Measurements from ENCODE around the gene B3GLCT. TPM values are rescaled to one million over a fixed set of nuclear protein-coding genes. Genes with fewer than 3 reads are reported as not detected.

The B3GLCT gene
- total and polyA plus RNA-seq, 12 donors = 3.1 to 28.1 (median 18.8) TPM

GRCh38 chr13:31245598-31246373 is 46.0 kb downstream of the B3GLCT start:
- ATAC-seq = no peak

DNA sequence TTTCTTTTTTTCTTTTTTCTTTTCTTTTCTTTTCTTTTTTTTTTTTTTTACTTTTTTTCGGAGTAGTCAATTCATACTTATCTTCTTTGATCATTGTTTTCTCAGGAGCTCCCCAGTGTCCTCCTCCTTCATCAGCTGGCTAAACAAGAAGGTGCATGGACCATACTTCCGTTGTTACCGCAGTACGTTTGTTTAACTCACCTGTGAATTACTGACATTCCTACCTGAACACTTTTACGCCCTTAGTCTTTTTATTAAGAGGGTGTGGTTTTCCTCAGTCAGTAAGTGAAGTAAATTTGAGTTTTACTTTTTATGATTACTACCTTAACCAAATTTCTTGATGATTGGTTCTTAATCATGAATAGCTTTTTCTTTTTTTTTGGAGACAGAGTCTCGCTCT is 47.1 kb downstream of the B3GLCT start:
- no peaks in the 10 kb centered on the region for H3K27me3 ChIP-seq
- DNase-seq (no peak), ATAC-seq (no peak)
- H3K4me3 ChIP-seq = no peak overlapping the region
- H3K9me3 ChIP-seq = no peaks in the 10 kb centered on the region
- intact Hi-C loops (cut with DNase I) = no loop called here
- 97% methylated on average over 6 of the region's 6 CpGs for WGBS, 2 donors
- H3K4me1 ChIP-seq = peaks cover 0 to 14% (median 10%) of the 10 kb centered on the region in 9 donors
- peaks cover 0 to 39% (median 4%) of the 10 kb centered on the region in 9 donors for H3K36me3 ChIP-seq
- TF ChIP-seq CTCF (IDR thresholded peaks at IDR 0.05) = no peak
- H3K27ac ChIP-seq = no peak overlapping the region

More at GRCh38 chr13:31245598-31246373, 46.0 kb downstream of the B3GLCT start:
- DNase-seq = no peak
- H3K9me3 ChIP-seq = no peaks in the 10 kb centered on the region
- H3K36me3 ChIP-seq = peaks cover 0 to 30% (median 4%) of the 10 kb centered on the region in 9 donors
- 97 to 99% methylated on average over 1 of the region's 1 CpG for WGBS, 2 donors
- H3K4me1 ChIP-seq = peaks cover 0 to 16% (median 11%) of the 10 kb centered on the region in 9 donors
- H3K4me3 ChIP-seq = no peak overlapping the region
- TF ChIP-seq CTCF (IDR thresholded peaks at IDR 0.05) = no peak
- H3K27ac ChIP-seq = no peak overlapping the region
- no peaks in the 10 kb centered on the region for H3K27me3 ChIP-seq
- intact Hi-C loops (cut with DNase I) = no loop called here

DNA sequence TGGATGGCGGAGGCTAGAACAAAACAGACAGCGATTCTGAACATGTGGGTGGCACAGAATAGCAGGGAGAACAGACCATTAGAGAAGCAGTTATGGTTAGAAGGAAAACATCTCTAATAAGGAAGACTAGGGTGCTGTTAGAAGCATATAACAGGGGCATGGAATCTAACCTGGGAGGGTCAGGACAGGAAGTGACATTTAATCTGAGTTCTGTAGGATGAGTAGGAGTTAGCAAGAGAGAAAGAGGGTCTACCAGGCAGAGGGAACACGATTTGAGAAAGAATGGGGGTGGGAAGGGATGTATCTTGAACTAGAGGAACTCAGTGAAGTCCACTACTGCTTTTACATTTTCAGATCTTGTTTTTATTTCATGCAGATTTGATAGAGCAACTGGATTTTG is 48.6 kb downstream of the B3GLCT start:
- H3K9me3 ChIP-seq = peaks cover 0 to 4% (median 0%) of the 10 kb centered on the region in 11 donors
- H3K27ac ChIP-seq = no peak overlapping the region
- ATAC-seq = no peak
- 85 to 89% methylated on average over 3 of the region's 3 CpGs for WGBS, 2 donors
- H3K36me3 ChIP-seq = peaks cover 0 to 39% (median 4%) of the 10 kb centered on the region in 9 donors
- TF ChIP-seq CTCF (IDR thresholded peaks at IDR 0.05) = no peak
- H3K4me3 ChIP-seq = no peak overlapping the region
- no peak for DNase-seq
- H3K27me3 ChIP-seq = no peaks in the 10 kb centered on the region
- peaks cover 0 to 2% (median 0%) of the 10 kb centered on the region in 9 donors for H3K4me1 ChIP-seq
- intact Hi-C loops (cut with DNase I) = no loop called here

- intact Hi-C loops (cut with DNase I) = no loop called here
- TF ChIP-seq CTCF (IDR thresholded peaks at IDR 0.05) = no peak
- Histone ChIP-seq H3K27ac (no peak overlapping the region), H3K4me1 (no peaks in the 10 kb centered on the region), H3K27me3 (no peaks in the 10 kb centered on the region), H3K36me3 (peaks cover 0 to 39% (median 4%) of the 10 kb centered on the region in 9 donors), H3K4me3 (no peak overlapping the region), H3K9me3 (peaks cover 0 to 4% (median 0%) of the 10 kb centered on the region in 11 donors)
- ATAC-seq = no peak
- 90 to 91% methylated on average over 4 of the region's 4 CpGs for WGBS, 2 donors
- DNase-seq = no peak
These were observed 49.3 kb downstream of the B3GLCT start for GRCh38 chr13:31248965-31249539.
